Panc1 (cell line): ENCODE data around the gene MALAT1.

ENCODE experiments used
- CTCF ChIP-seq: fragments of 450-650 bp; IDR thresholded peaks from 2 replicates; pipeline ENCODE4 v1.5.1; 2017; ENCODE audit warnings: mild to moderate bottlenecking
- POLR2AphosphoS5 ChIP-seq: IDR thresholded peaks from 2 replicates; pipeline ENCODE4 v1.6.1; 2012; ENCODE audit warnings: mild to moderate bottlenecking, low read depth, low read length, moderate library complexity
- REST ChIP-seq, 2 experiments: IDR thresholded peaks; 2 replicates each; pipeline ENCODE4 v1.6.1; 2011 to 2012; ENCODE audit warnings: low read depth in 2 of 2, control low read depth in 1 of 2, low read length in 1 of 2, mild to moderate bottlenecking in 1 of 2, moderate library complexity in 1 of 2; ENCODE audit not compliant: insufficient read depth in 1 of 2
- SIN3A ChIP-seq: IDR thresholded peaks from 2 replicates; pipeline ENCODE4 v1.6.1; 2012; ENCODE audit warnings: low read depth, mild to moderate bottlenecking, low read length, moderate library complexity, borderline replicate concordance; ENCODE audit not compliant: insufficient read depth

GRCh38 chr11:65524014-65524740 lies 25.3 kb downstream of the MALAT1 start:
- TF ChIP-seq CTCF: no peak
- TF ChIP-seq POLR2AphosphoS5: no peak
- TF ChIP-seq SIN3A: no peak
- TF ChIP-seq REST (IDR thresholded peaks at IDR 0.05; ENCODE audit: insufficient read depth in 1 of 2, low read depth in 2 of 2, low read length in 1 of 2): no peak
